Activated CD8-positive, alpha-beta T cell treated with anti-CD3 and anti-CD28 coated beads for 36 hours (primary cell): ENCODE measurements around the gene OTUD5. TPM values are rescaled to one million over a fixed set of nuclear protein-coding genes. Genes with fewer than 3 reads are reported as not detected.

ENCODE experiments used
- ATAC-seq: fragments of 200-7000 bp; cut with Tn5 transposase; one replicate; pipeline ENCODE4 v1.10.0; 2021; ENCODE audit warnings: mild to moderate bottlenecking, moderate library complexity
- CTCF ChIA-PET: fragments of 350-600 bp; sonication (Branson Sonifier 250); formaldehyde crosslinking; loops from one replicate; lab custom pipeline; 2021; ENCODE audit warnings: antibody characterized with exemption; lab: Charles Lee
- POLR2A ChIA-PET: fragments of 350-600 bp; sonication (Branson Sonifier 250); formaldehyde crosslinking; loops from one replicate; lab custom pipeline; 2021; ENCODE audit warnings: antibody characterized with exemption; lab: Charles Lee
- DNase-seq: peaks from one replicate; pipeline ENCODE4 v3.0.0-alpha.2; 2020
- H3K27ac Mint-ChIP-seq: one replicate; pipeline ENCODE4 v1.8.0; 2021; ENCODE audit warnings: mild to moderate bottlenecking, mixed read lengths
- H3K27me3 Mint-ChIP-seq: one replicate; pipeline ENCODE4 v1.8.0; 2021; ENCODE audit warnings: mixed read lengths
- H3K36me3 Mint-ChIP-seq: one replicate; pipeline ENCODE4 v1.8.0; 2021; ENCODE audit warnings: low read depth, mixed read lengths
- H3K4me1 Mint-ChIP-seq: one replicate; pipeline ENCODE4 v1.8.0; 2021; ENCODE audit warnings: low read depth, mixed read lengths
- H3K4me3 Mint-ChIP-seq: one replicate; pipeline ENCODE4 v1.8.0; 2021; ENCODE audit warnings: mild to moderate bottlenecking, moderate library complexity, mixed read lengths
- H3K9me3 Mint-ChIP-seq: one replicate; pipeline ENCODE4 v1.8.0; 2021; ENCODE audit warnings: mixed read lengths
- CTCF ChIP-seq: fragments of 200-600 bp; IDR thresholded peaks from one replicate; pipeline ENCODE4 v1.8.0; 2022; ENCODE audit warnings: antibody characterized with exemption, mild to moderate bottlenecking
- intact Hi-C: fragments of 100-400 bp; cut with micrococcal nuclease; formaldehyde crosslinking; loops from one replicate; pipeline ENCODE4 v1.10.0; 2022
- total RNA-seq, 2 experiments: library from RNA; stranded (reverse); gene quantifications; one replicate each; pipeline ENCODE4 v1.2.3, GENCODE V29; 2021

The OTUD5 gene
- total RNA-seq, 2 experiments from 2014 or later: 50.6 to 51.5 TPM

DNA sequence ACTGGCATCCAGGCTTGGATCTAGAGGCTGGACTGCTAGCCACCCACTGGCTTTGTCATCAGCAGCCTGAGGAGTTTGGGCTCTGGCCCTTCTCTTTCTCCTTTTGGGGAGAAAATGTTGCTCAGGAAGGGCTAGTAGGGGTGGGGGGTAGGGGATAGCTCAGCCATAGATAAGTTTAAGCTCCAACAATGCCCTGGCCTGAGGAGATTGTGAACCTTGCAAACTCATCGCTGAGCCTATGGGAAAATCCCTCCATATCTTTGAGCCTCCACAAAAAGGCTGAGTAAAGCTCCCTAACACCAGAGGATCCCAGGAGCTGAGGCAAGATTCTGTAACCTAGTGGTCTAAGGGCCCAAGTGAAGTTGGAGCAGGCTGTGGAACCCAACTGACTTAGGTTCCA lies 8.8 kb downstream of the OTUD5 start:
- CTCF ChIA-PET: no interaction called here
- peaks cover 13% of the 10 kb centered on the region for H3K36me3 Mint-ChIP-seq
- DNase-seq (no peak), ATAC-seq (no peak)
- H3K27me3 Mint-ChIP-seq: no peaks in the 10 kb centered on the region
- POLR2A ChIA-PET: interaction anchor here (1.5 to 6.1 kb wide), 2 partner anchors 7 to 52 kb away, joined by 4 to 40 read pairs; partner anchors contain the start of gene OTUD5
- peak overlapping the region; percentile 46 for H3K27ac Mint-ChIP-seq
- TF ChIP-seq CTCF: no peak
- H3K4me3 Mint-ChIP-seq: no peak overlapping the region
- peaks cover 45% of the 10 kb centered on the region for H3K4me1 Mint-ChIP-seq
- no peaks in the 10 kb centered on the region for H3K9me3 Mint-ChIP-seq
- intact Hi-C loops: no loop called here

DNA sequence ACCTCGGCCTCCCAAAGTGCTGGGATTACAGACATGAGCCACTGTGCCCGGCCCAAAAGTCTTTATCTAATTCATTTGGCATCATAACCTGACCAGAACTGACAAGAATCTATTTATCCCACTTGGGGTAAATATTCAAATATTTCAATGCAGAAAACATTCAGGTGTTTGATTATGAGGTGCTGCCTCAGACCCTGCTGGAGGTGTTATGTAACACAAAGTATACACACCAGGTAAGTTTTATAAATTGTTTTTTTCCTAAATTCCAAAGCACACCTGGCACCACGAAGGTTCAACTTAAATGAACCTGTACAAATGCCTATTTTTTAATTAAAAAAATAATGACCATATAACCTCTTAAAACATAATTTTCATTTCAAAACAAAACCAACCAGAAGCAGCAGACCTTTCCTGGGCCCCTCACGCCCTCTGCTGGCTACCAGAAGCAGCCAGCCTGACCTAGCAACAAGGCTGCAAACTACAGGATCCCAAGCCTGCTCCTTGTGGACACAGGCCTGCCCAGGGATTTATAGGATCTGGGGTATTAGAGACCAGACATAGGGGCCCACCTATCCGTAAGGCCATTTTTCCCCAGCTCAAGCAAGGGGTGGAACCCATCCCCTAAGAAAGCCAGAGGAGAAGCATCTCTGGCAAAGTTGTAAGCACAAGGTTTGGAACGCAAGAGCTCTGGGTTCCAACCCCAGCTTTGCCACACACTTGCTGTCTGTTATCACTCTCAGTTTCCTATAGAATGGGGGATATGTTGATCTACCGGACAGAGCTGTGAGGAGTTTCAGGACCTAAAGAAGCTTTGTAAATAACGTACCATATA lies 11.7 kb downstream of the OTUD5 start:
- peak; percentile 67 for DNase-seq
- TF ChIP-seq CTCF: peak; percentile 69
- H3K4me3 Mint-ChIP-seq: no peak overlapping the region

DNA sequence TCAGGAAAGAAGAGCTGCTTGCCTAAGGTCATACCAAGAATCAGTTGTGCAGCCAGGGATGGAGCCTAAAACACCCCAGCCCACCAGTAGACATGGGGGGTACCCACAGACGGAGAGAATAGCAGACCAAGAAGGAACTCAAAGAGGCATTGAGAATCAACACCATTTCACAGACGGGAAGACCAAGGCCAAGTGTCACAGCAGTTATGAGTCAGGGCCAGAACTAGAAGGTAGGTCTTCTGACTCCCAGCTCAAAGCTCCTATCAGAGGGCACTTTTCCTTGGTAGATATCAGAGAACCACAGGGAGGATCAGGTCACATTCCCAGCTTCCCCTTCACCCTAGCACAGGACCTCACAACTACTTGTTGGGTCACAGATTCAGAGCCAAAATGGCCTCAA lies 14.5 kb downstream of the OTUD5 start:
- Mint-ChIP-seq H3K4me1 (peaks cover 73% of the 10 kb centered on the region), H3K27me3 (no peaks in the 10 kb centered on the region), H3K27ac (peak overlapping the region; percentile 95), H3K36me3 (peaks cover 38% of the 10 kb centered on the region), H3K9me3 (no peaks in the 10 kb centered on the region), H3K4me3 (peak overlapping the region; percentile 50)
- CTCF ChIA-PET: interaction anchor here (0.9 to 1.8 kb wide), 3 partner anchors 10 to 141 kb away, joined by 3 to 5 read pairs (median 3); partner anchors contain the start of gene HDAC6
- intact Hi-C loops: no loop called here
- POLR2A ChIA-PET: interaction anchor here (1.0 to 11.3 kb wide), 10 partner anchors 10 to 311 kb away, joined by 3 to 176 read pairs (median 7); partner anchors contain the start of genes OTUD5, PIM2, PQBP1 and SLC35A2
- no peak for TF ChIP-seq CTCF
- ATAC-seq (no peak), DNase-seq (no peak)

More for the DNA sequence above, 11.7 kb downstream of the OTUD5 start:
- Mint-ChIP-seq H3K36me3 (peaks cover 31% of the 10 kb centered on the region), H3K27me3 (no peaks in the 10 kb centered on the region), H3K9me3 (no peaks in the 10 kb centered on the region), H3K27ac (peak overlapping the region; percentile 39), H3K4me1 (peaks cover 52% of the 10 kb centered on the region)
- ATAC-seq: peak; percentile 27
- ChIA-PET POLR2A (interaction anchor here (1.1 to 11.3 kb wide), 5 partner anchors 10 to 48 kb away, joined by 5 to 176 read pairs (median 8); partner anchors contain the start of genes OTUD5, PQBP1, SLC35A2 and TIMM17B), CTCF (interaction anchor here (0.6 to 1.8 kb wide), 13 partner anchors 9 to 474 kb away, joined by 3 to 18 read pairs (median 3); partner anchors contain the start of genes GRIPAP1, PQBP1 and TIMM17B)
- intact Hi-C loops: no loop called here

DNA sequence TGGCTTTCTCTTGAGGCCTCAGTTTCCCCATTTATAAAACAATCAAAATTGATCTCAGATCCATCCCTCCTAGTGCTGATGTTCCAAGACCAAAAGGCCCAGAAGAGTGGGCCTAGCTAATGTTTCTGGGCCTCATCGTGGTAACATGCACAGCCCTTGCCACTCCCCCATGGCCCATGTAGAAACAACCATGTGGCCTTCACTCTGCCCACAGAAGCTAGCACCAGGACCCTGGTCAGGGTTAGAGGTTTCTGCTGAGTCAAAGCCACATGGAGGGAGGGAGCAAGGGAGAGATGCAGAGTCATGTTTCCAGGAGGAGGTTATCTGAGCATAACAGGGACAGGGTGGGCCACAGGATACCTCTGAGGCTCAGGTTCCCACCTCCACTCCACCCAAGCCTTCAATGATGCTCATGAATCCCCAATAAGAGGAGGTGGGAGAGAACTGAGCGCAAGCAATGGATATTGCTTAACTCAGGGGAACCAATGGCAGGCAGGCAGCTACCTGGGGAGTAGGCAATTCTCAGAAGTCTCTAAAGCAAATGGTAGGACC lies 16.9 kb downstream of the OTUD5 start:
- peaks cover 51% of the 10 kb centered on the region for H3K36me3 Mint-ChIP-seq
- ChIA-PET CTCF (interaction anchor here (0.8 to 1.1 kb wide), 2 partner anchors 49 to 103 kb away, joined by 3 to 4 read pairs; partner anchors contain the start of gene TFE3), POLR2A (interaction anchor here (0.7 to 11.3 kb wide), 7 partner anchors 11 to 43 kb away, joined by 3 to 176 read pairs (median 15); partner anchors contain the start of genes OTUD5, PIM2, PQBP1 and SLC35A2)
- H3K4me3 Mint-ChIP-seq: peak overlapping the region; percentile 68
- ATAC-seq (no peak), DNase-seq (peak; percentile 47)
- intact Hi-C loops: no loop called here
- no peaks in the 10 kb centered on the region for H3K9me3 Mint-ChIP-seq
- no peak for TF ChIP-seq CTCF
- peak overlapping the region; percentile 95 for H3K27ac Mint-ChIP-seq
- H3K4me1 Mint-ChIP-seq: peaks cover 79% of the 10 kb centered on the region
- no peaks in the 10 kb centered on the region for H3K27me3 Mint-ChIP-seq
